ENCODE measurements around the gene ELP6.

GRCh38 chr3:47491777-47492176 lies 21.7 kb downstream of the ELP6 start:
- TF ChIP-seq CTCF (IDR thresholded peaks at IDR 0.05) (no peak), POLR2AphosphoS5 (IDR thresholded peaks at IDR 0.05) (no peak), POLR2A (IDR thresholded peaks at IDR 0.05) (no peak)

Measured in breast epithelium (tissue), 3 donors.